Stimulated activated CD4-positive, alpha-beta T cell treated with anti-CD3 and anti-CD28 coated beads, Interleukin-4, amount 100 ng/mL, for 4 hours (primary cell): Measurements from ENCODE around the gene USP53.
"Not testable (repeated sequence)": the region's sequence is repeated elsewhere in the genome, so short reads cannot be mapped to it uniquely, and the experiment has no call there.

Source experiments
- DNase-seq, 2 experiments: peaks; one replicate each; pipeline ENCODE4 v3.0.0-alpha.2; 2020

USP53 gene

GRCh38 chr4:119212234-119212963 is at the start of gene USP53:
Gene USP53 (plus strand): TSS chr4:119212713. CDS start chr4:119239760, 27,047 bp downstream.
- DNase-seq: peak; percentile 98 to 99

DNA sequence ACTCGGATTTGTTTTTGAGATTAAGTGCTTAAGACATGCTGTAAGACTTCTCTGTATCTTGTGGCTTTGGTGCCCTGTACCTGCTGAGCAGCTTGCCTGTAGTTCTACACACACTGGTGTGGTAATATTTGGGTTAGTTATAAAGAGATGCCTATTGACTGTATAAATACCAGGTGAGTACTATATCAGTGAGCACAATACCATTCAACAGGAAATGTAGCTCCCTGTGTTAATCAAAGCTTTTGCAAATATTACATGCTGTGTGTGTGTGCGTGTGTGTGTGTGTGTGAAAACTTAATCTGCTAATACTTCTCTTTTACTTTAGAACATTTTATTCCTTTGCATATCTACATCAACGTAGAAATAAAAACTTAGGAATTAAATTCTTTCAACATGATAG is 46.7 kb upstream of the USP53 start:
- no peak for DNase-seq

- DNase-seq: no peak
Measured at GRCh38 chr4:119170195-119170594, 42.3 kb upstream of the USP53 start.

- DNase-seq: no peak
Measured at GRCh38 chr4:119172223-119172622, 40.3 kb upstream of the USP53 start.

GRCh38 chr4:119173729-119174361 is 38.7 kb upstream of the USP53 start:
- not testable (repeated sequence) for DNase-seq

DNA sequence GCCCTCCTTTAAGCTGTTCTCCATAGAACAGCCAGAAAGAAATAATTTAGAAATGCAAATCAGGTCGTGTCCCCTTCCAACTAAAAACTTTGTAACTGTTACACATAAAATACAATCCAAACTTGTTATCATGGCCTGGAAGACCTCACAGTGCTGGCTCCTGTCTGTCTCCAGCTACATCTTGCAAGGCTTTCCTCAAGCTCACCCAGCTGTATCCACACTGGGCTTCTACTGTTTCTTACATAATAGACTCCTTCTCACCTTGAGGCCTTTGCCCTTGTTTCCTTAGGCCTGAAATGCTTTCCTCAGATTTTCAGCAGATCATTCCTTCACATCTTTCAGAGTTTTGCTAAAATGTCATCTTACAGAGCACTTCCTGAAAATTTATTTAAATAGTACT is 33.5 kb upstream of the USP53 start:
- DNase-seq: no peak

- DNase-seq: no peak
Measured at GRCh38 chr4:119184128-119184527, 28.4 kb upstream of the USP53 start.

DNA sequence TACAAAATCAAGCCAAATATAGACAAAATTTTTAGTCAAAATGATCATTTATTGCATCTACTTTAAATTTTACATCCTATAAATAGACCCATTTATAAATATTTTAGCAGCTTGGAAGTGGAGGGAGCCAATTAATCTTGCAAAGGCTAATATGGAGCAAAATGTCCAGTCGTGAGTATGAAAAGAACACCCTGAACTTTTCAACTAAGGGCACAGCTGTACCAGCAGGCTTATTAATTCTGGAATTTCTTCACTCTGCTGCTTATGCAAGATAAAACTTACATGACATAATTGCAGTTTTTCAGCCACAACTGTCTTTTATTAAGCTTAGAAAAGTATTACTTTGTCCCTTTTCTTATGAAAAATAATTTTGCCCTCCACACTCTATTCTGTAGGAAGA is 22.9 kb upstream of the USP53 start:
- no peak for DNase-seq

- DNase-seq: no peak
Measured at GRCh38 chr4:119190354-119190753, 22.2 kb upstream of the USP53 start.

DNA sequence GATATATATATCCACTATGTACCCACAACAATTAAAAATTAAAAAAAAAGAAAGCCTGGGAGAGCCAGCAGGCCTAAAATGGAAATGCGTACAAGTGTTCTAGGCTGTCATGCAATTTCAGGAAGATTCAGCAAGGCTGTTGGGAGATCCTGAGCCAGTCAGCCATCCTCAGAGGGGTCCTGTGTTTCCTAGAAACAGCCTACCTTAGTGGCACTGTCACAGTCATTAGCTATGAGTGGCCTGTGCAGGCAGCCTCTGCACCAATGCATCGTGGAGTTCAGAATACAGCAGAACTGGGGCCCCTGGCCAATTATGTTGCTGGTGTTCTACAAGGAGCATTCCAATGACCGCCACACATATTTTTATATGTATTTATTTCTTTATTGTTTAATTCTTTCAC is 21.0 kb upstream of the USP53 start:
- DNase-seq: no peak

DNA sequence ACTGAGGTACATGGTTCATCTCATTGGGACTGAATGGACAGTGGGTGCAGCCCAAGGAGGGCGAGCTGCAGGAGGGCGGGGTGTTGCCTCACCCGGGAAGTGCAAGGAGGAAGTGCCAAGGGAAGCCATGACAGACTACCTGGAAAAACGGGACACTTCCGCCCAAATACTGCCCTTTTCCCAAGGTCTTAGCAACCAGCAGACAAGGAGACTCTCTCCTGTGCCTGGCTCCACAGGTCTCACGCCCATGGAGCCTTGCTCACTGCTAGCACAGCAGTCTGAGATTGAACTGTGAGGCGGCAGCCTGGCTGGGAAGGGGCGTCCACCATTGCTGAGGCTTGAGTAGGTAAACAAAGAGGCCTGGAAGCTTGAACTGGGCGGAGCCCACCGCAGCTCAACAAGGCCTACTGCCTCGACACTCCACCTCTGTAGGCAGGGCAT is 14.7 kb upstream of the USP53 start:
- no peak for DNase-seq

DNA sequence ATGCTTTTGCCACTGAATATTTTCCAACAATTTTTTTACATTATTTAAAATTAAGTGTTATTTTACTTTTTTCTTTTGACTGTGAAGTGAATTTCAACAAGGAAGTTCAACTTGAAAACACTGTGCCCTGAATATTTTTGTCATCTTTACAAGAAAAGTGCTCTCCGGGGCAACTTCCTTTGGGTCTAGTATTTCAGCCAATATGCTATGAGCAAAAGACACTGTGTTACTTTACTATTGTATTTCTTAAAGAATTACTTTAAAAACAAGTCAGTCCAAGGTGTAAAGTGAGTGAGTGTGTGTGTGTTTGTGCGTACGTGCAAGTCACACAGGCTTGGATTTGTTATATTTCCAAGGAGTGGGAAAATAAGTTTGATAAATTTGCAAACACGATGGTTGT is 7.6 kb upstream of the USP53 start:
- DNase-seq: no peak

GRCh38 chr4:119205690-119206089 is 6.8 kb upstream of the USP53 start:
- no peak for DNase-seq

DNA sequence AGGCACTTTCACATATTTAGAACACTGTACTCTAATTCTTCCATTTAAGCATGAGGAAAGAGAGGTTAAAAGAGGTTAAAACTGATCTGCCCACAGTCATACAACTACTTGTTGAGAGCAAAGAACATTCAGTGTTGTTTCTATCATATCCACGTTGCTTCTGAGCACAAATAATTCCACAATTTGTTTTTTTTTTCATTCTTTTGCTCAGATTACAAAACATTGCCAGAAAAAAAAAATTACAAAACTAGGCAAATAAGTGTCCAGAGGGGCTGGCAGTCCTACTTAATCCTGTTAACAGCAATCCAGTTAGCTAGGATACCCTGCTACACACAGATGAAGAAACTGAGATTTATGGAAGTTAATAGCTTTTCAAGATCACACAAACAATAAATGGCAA is 6.3 kb upstream of the USP53 start:
- DNase-seq: no peak

- DNase-seq: no peak
Measured at GRCh38 chr4:119207051-119207450, 5.5 kb upstream of the USP53 start.

GRCh38 chr4:119209077-119209476 is 3.4 kb upstream of the USP53 start:
- DNase-seq: peak; percentile 6 to 66

DNA sequence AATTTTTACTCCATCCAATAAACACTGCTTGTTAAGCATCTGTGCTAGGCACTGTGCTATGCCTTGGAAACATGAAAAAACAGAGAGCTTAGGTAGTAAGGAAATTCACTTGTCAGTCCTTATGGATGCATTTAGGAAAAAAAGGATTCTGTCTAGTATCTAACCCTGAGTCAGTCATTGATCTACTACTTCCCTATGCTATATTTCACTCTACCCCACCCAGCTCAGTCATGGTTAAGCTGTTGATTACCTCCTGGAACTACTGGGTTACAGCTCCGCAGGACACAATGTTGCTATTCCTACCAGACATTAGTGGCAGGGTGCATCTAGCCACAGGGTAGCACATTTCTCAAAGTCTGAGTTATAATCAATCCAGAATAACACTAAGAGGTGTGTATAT is 2.9 kb upstream of the USP53 start:
- no peak for DNase-seq

GRCh38 chr4:119210775-119211174 is 1.7 kb upstream of the USP53 start:
- DNase-seq: no peak

DNA sequence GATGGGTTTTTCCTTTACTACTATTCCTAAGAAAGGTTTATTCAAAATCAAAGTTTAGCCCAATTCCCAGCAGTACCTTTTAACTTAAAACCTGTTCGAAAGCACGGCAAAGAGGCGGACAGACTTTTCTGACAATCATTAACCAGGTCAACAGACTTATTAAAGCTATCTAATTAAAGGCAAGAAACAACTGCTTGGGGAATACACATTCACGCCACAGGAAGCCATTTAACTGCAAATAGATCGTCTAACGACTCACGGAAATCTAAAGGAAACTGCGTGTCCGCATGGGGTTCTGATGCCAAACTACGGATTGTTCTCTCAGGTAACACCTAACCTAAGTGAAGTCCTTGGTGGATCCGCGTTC is 663 bp upstream of the USP53 start:
- DNase-seq: no peak

DNA sequence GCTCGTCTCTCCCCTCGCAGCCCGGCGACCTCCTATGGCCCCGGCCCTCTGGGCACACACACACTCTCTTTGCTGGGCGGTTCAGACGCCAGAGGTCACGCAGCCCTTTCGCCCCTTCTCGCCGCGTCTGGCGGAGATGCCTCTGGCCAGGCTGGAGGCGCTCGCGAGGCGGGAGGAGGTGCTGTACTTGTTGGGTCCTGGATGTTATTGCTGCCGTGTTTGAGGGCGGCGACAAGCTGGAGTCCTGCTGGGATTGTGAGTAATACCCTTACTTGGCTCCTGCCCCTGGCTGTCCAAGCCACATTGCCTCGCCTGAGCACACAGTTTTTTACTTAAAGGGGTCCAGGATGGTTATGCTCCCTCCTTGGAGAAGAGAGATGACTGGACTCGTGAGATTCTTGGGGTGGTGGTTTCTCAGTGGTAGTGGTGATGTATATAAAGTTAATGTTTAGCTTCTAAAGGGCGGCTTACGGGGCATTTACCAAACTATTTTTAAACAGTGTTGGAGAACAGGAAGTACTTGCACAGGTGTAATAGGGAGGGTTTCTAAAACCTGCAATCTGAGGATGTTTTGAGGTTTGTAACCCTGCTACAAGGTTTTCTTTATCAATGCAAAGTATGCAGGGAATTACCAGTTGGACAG is 572 bp downstream of the USP53 start:
- DNase-seq: peak; percentile 52 to 55

GRCh38 chr4:119218093-119218492 is 5.6 kb downstream of the USP53 start:
- DNase-seq: no peak

- DNase-seq: no peak
Measured at GRCh38 chr4:119221412-119221811, 8.9 kb downstream of the USP53 start.

DNA sequence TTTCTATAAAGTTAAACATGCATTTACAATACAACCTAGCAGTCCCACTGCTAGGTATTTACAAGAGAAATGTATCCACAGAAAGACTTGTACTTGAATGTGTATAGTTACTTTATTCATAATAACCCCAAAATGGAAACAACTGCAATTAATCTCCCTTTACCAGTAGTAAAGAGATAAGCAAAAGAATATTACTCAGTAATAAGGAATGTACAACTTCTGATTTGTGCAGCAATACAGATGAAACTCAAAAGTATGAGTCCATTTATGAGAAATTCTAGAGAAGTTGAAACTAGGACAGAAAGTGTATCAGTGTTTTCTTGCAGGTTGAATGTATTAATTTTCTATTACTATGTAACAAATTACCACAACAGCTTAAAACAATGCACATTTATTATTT is 15.2 kb downstream of the USP53 start:
- no peak for DNase-seq

- DNase-seq: no peak
Measured at GRCh38 chr4:119228406-119228805, 15.9 kb downstream of the USP53 start.
